ENCODE data around the gene S100A3. TPM values are rescaled to one million over a fixed set of nuclear protein-coding genes. Genes with fewer than 3 reads are reported as not detected.

S100A3 gene
- total and polyA plus RNA-seq, 2 of the 13 experiments (the other 11 are each of a cell fraction or from before 2014, with no cell fraction given) = 2.5 to 4.5 TPM

- TF ChIP-seq, protein P1, sequence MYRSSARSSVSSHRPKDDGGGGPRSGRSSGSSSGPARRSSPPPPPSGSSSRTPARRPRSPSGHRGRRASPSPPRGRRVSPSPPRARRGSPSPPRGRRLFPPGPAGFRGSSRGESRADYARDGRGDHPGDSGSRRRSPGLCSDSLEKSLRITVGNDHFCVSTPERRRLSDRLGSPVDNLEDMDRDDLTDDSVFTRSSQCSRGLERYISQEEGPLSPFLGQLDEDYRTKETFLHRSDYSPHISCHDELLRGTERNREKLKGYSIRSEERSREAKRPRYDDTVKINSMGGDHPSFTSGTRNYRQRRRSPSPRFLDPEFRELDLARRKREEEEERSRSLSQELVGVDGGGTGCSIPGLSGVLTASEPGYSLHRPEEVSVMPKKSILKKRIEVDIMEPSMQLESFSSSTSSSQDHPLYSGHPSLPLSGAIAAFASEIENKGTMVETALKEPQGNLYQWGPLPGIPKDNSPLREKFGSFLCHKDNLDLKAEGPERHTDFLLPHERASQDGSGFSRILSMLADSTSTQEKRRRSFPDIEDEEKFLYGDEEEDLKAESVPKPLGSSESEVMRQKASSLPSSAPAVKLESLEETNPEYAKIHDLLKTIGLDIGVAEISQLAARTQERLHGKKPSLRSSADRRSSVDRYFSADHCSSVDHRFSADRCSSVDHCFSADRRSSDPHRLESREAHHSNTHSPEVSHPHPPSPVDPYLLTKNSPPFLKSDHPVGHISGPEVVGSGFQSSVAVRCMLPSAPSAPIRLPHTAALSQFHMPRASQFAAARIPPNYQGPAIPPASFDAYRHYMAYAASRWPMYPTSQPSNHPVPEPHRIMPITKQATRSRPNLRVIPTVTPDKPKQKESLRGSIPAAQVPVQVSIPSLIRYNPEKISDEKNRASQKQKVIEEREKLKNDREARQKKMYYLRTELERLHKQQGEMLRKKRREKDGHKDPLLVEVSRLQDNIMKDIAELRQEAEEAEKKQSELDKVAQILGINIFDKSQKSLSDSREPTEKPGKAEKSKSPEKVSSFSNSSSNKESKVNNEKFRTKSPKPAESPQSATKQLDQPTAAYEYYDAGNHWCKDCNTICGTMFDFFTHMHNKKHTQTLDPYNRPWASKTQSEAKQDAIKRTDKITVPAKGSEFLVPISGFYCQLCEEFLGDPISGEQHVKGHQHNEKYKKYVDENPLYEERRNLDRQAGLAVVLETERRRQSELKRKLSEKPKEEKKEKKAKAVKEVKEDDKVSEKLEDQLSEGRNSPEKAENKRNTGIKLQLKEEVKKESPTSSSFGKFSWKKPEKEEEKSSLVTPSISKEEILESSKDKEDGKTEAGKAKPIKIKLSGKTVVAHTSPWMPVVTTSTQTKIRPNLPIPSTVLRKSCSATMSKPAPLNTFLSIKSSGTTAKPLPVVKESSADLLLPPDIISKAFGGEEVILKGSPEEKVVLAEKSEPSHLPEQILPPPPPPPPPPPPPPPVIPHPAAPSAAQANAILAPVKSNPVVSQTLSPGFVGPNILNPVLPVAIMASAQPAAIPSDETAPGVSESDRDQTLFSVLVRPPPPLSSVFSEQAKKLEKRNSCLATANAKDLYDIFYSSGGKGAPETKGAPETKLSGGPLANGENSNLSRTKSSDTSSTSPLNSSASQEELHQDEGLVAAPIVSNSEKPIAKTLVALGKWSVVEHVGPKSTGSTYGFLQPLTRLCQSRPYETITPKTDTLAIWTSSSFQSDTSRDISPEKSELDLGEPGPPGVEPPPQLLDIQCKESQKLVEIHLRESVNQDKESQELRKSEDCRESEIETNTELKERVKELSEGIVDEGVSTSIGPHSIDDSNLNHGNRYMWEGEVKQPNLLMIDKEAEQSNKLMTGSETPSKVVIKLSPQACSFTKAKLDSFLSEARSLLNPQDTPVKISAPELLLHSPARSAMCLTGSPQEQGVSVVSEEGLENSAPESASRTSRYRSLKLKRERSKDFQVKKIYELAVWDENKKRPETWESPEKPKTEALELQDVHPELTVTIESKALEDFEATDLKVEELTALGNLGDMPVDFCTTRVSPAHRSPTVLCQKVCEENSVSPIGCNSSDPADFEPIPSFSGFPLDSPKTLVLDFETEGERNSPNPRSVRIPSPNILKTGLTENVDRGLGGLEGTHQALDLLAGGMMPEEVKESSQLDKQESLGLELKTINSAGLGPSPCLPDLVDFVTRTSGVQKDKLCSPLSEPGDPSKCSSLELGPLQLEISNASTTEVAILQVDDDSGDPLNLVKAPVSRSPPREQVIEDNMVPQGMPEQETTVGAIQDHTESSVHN (CRISPR knock-in tag; IDR thresholded peaks at IDR 0.05) = no peak; the same call in 1 of the 2 replicates
- TF ChIP-seq KDM5B (CRISPR knock-in tag; IDR thresholded peaks at IDR 0.05; ENCODE audit: borderline replicate concordance) (peak; percentile 51; the same call in 1 of the 2 replicates), ZNF20 (CRISPR knock-in tag; IDR thresholded peaks at IDR 0.05) (no peak), ARID5B (CRISPR knock-in tag; IDR thresholded peaks at IDR 0.05) (peak; percentile 65), ZNF383 (CRISPR knock-in tag; IDR thresholded peaks at IDR 0.05; ENCODE audit: borderline replicate concordance) (no peak), ZNF737 (CRISPR knock-in tag; IDR thresholded peaks at IDR 0.05; ENCODE audit: borderline replicate concordance) (no peak), SPEN (CRISPR knock-in tag; IDR thresholded peaks at IDR 0.05; ENCODE audit: low read depth) (0 out of 2 replicates have a peak, but pooled peaks have one; percentile 29), MAFK (conservative IDR thresholded peaks at IDR 0.05 in 1 of 2, IDR thresholded peaks at IDR 0.05 in 1 of 2; ENCODE audit: low read length in 2 of 2) (no peak), CREBL2 (CRISPR knock-in tag; IDR thresholded peaks at IDR 0.05; ENCODE audit: borderline replicate concordance) (no peak), SP5 (CRISPR knock-in tag; IDR thresholded peaks at IDR 0.05; ENCODE audit: borderline replicate concordance, low read depth) (0 out of 2 replicates have a peak, but pooled peaks have one; percentile 11)
- TF ChIP-seq, protein P2, sequence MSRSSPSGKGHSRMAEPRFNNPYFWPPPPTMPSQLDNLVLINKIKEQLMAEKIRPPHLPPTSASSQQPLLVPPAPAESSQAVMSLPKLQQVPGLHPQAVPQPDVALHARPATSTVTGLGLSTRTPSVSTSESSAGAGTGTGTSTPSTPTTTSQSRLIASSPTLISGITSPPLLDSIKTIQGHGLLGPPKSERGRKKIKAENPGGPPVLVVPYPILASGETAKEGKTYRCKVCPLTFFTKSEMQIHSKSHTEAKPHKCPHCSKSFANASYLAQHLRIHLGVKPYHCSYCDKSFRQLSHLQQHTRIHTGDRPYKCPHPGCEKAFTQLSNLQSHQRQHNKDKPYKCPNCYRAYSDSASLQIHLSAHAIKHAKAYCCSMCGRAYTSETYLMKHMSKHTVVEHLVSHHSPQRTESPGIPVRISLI (CRISPR knock-in tag; IDR thresholded peaks at IDR 0.05; ENCODE audit: borderline replicate concordance) = no peak
- TF ChIP-seq, protein P3, sequence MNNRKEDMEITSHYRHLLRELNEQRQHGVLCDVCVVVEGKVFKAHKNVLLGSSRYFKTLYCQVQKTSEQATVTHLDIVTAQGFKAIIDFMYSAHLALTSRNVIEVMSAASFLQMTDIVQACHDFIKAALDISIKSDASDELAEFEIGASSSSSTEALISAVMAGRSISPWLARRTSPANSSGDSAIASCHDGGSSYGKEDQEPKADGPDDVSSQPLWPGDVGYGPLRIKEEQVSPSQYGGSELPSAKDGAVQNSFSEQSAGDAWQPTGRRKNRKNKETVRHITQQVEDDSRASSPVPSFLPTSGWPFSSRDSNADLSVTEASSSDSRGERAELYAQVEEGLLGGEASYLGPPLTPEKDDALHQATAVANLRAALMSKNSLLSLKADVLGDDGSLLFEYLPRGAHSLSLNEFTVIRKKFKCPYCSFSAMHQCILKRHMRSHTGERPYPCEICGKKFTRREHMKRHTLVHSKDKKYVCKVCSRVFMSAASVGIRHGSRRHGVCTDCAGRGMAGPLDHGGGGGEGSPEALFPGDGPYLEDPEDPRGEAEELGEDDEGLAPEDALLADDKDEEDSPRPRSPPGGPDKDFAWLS (CRISPR knock-in tag; IDR thresholded peaks at IDR 0.05; ENCODE audit: borderline replicate concordance) = no peak
Observed at GRCh38 chr1:153568367-153569099, 19.5 kb upstream of the S100A3 start (continued).

Measured in HepG2 (cell line).